GM18499 (cell line): ENCODE measurements around the gene TNNT1.
"Not testable (repeated sequence)": the region's sequence is repeated elsewhere in the genome, so short reads cannot be mapped to it uniquely, and the experiment has no call there.

Source experiments
- ATAC-seq: cut with Tn5 transposase; IDR thresholded peaks from one replicate; pipeline ENCODE4 v1.9.1; 2021; ENCODE audit warnings: moderate number of reproducible peaks; ENCODE audit not compliant: insufficient read depth, unreplicated experiment

The TNNT1 gene

GRCh38 chr19:55172318-55172717, 23.3 kb upstream of the TNNT1 start:
- ATAC-seq: not testable (repeated sequence)

GRCh38 chr19:55171440-55171839, 22.4 kb upstream of the TNNT1 start:
- no peak for ATAC-seq

- no peak for ATAC-seq
Measured at GRCh38 chr19:55169136-55169535, 20.1 kb upstream of the TNNT1 start.

- no peak for ATAC-seq
Measured at GRCh38 chr19:55166530-55167268, 17.7 kb upstream of the TNNT1 start, which contains the start of gene DNAAF3. Gene DNAAF3 (minus strand): TSS chr19:55166613. CDS start chr19:55166413, 200 bp downstream.

GRCh38 chr19:55165952-55166529, 17.0 kb upstream of the TNNT1 start:
- ATAC-seq: no peak

- no peak for ATAC-seq
Measured at GRCh38 chr19:55161571-55162322, 12.7 kb upstream of the TNNT1 start.

- no peak for ATAC-seq
Measured at GRCh38 chr19:55160986-55161365, 12.0 kb upstream of the TNNT1 start.

GRCh38 chr19:55160128-55160985, 11.4 kb upstream of the TNNT1 start:
- ATAC-seq: no peak

- no peak for ATAC-seq
Measured at GRCh38 chr19:55158848-55159749, 10.1 kb upstream of the TNNT1 start.

GRCh38 chr19:55158423-55158822, 9.4 kb upstream of the TNNT1 start:
- no peak for ATAC-seq

GRCh38 chr19:55157064-55157908, 8.3 kb upstream of the TNNT1 start, which contains the start of gene TNNI3:
Gene TNNI3 (minus strand): TSS chr19:55157732. CDS start chr19:55157589, 143 bp downstream.
- ATAC-seq: no peak

GRCh38 chr19:55156202-55157063, 7.4 kb upstream of the TNNT1 start:
- ATAC-seq: no peak

- not testable (repeated sequence) for ATAC-seq
Measured at GRCh38 chr19:55155784-55156183, 6.8 kb upstream of the TNNT1 start.

GRCh38 chr19:55153652-55154264, 4.8 kb upstream of the TNNT1 start:
- ATAC-seq: no peak

GRCh38 chr19:55152017-55152416, 3.0 kb upstream of the TNNT1 start:
- ATAC-seq: no peak

GRCh38 chr19:55147545-55148251, 1.3 kb downstream of the TNNT1 start:
- no peak for ATAC-seq
